Right lobe of liver (tissue), 4 donors: ENCODE measurements around the gene SURF6.
A peak's percentile ranks its signal among the peaks of the same experiment; 100 is the strongest.

Source experiments
- CTCF ChIP-seq, 4 donors: fragments of 200-600 bp in 3 of 4; fragments of 450-650 bp in 1 of 4; IDR thresholded peaks; one replicate each; pipeline versions ENCODE4 v1.5.1 to v1.8.0; 2016 to 2022; ENCODE audit warnings: antibody characterized with exemption in 4 of 4, mild to moderate bottlenecking in 2 of 4
- POLR2A ChIP-seq: fragments of 450-650 bp; IDR thresholded peaks from one replicate; pipeline ENCODE4 v1.6.1; 2017; ENCODE audit warnings: antibody characterized with exemption, mild to moderate bottlenecking
- donor health status: DM: no; HTN: no; CAD: no.
- donor health status: DM: no; HTN: no; CAD: no.
- donor health status: DM: no; HTN: yes; CAD: no.

- TF ChIP-seq CTCF (IDR thresholded peaks at IDR 0.05) (peak; percentile 29 to 49 (median 40)), POLR2A (no peak)
Observed at GRCh38 chr9:133351908-133352634, 16.1 kb upstream of the SURF6 start.
